ENCODE data around the gene MAP3K21. TPM values are rescaled to one million over a fixed set of nuclear protein-coding genes. Genes with fewer than 3 reads are reported as not detected.

MAP3K21 gene
- total RNA-seq, 1 experiment from 2014 or later, result not detected

DNA sequence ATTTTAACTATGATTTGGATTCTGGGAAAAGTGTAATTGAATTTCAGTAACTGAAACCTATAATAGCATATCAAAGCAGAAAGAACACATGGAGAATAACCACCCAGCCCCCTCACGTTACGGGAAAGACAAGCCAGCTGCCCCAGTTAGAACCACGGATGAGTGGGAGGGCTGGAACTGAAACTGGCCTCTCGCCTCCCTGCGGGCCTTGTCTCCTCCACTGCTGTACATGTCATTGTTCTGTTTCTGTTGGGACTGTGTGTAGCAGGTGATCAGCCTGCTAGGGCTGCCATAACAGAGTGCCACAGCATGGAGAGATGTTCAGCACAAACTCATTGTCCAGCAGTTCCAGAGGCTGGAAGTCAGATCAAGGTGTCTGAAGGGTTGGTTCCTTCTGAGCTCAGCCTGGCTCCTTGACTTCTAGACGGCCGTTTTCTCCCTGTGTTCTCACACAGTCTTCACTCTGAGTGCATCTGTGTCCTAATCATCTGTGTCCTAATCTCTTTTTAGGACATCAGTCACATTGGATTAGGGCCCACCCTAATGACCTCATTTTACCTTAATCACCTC lies 52.4 kb downstream of the MAP3K21 start:
- Histone ChIP-seq H3K4me3 (no peak overlapping the region), H3K9me3 (replicated peaks) (no peaks in the 10 kb centered on the region), H3K27ac (no peak overlapping the region), H3K36me3 (no peaks in the 10 kb centered on the region), H3K27me3 (no peaks in the 10 kb centered on the region; the same call in 1 of the 2 replicates), H3K4me1 (no peaks in the 10 kb centered on the region)
- DNase-seq, result no peak

DNA sequence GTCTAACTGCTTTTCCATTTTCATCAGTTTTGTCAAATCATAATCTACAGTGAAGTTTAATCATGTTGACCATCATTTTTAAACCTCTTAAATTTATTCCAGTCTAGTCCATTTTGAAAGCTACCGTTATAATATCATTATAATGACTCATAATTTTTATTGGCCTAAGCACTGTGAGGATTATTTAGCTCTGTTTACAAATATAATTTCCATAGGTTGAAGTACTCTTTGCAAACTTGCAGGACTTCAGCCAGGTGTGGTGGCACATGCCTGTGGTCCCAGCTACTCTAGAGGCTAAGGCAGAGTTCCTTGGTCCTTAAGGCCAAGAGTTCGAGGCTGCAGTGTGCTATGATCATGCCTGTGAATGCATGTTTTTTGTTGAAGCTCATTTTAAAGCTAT lies 54.3 kb downstream of the MAP3K21 start:
- Histone ChIP-seq H3K4me3 (no peak overlapping the region), H3K4me1 (no peaks in the 10 kb centered on the region), H3K27ac (no peak overlapping the region), H3K36me3 (no peaks in the 10 kb centered on the region), H3K27me3 (no peaks in the 10 kb centered on the region; the same call in 1 of the 2 replicates), H3K9me3 (replicated peaks) (no peaks in the 10 kb centered on the region)
- DNase-seq, result no peak

DNA sequence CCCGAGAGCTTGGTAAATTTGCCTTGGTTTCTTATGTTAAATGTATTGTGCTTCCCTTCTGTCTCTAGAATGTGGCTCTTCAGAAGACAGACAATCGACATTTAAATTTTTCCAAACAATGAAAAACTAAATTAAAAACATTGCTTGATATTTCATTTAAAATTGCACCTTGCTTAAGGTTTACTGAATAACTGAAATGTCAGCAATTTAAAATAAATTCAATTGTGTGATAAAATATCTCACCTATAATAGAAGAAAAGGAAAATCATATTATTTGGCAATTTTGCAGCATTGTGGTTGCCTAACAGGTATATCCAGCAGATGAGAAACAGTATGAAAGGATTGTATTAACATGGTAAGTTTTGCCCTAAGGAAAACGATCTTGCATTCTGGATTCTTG lies 56.5 kb downstream of the MAP3K21 start:
- no peak for DNase-seq
- Histone ChIP-seq H3K27ac (no peak overlapping the region), H3K27me3 (no peaks in the 10 kb centered on the region; the same call in 1 of the 2 replicates), H3K4me1 (no peaks in the 10 kb centered on the region; the same call in 1 of the 2 replicates), H3K36me3 (no peaks in the 10 kb centered on the region), H3K4me3 (no peak overlapping the region), H3K9me3 (replicated peaks) (no peaks in the 10 kb centered on the region)

DNA sequence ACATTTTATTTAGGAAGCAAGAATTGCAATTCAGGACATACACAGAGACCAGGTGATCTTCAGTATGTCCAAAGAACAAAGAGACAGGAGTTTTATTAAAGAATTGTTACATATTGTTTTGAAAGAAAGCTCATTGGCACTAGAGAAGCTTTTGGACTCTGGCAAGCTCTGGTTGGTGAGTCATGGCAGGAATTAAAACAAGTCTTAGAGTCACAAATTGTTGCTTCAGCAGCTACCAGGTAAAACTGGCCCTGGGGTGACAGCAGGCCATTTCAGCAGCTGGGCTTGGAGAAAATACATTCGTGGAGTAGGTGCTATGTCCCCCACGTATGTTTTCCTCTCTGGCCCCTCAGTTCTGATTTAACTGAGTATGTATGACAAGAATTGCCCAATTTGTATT lies 58.8 kb downstream of the MAP3K21 start:
- Histone ChIP-seq H3K4me3 (no peak overlapping the region), H3K27me3 (no peaks in the 10 kb centered on the region), H3K27ac (no peak overlapping the region), H3K36me3 (no peaks in the 10 kb centered on the region), H3K9me3 (replicated peaks) (no peaks in the 10 kb centered on the region), H3K4me1 (no peaks in the 10 kb centered on the region; the same call in 1 of the 2 replicates)
- DNase-seq, result no peak

DNA sequence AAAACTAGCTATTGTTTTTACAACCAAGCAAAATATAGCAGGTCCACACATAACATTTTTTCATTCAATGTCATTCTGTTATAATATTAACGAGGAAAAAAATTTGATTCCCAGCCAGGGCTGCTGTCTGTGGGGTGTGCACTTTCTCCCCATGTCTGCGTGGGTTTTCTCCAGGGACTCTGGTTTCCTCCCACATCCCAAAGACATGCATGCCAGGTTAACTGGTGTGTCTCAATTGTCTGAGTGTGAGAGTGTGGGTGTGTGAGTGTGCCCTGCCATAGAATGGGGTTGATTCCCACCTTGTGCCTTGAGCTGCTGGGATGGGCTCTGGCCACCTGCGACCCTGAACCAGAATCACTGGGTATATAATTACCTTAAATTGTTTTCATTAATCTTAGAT lies 60.1 kb downstream of the MAP3K21 start:
- Histone ChIP-seq H3K4me3 (no peak overlapping the region), H3K9me3 (replicated peaks) (no peaks in the 10 kb centered on the region), H3K27me3 (no peaks in the 10 kb centered on the region), H3K4me1 (no peaks in the 10 kb centered on the region; the same call in 1 of the 2 replicates), H3K36me3 (no peaks in the 10 kb centered on the region), H3K27ac (no peak overlapping the region)
- DNase-seq, result no peak

DNA sequence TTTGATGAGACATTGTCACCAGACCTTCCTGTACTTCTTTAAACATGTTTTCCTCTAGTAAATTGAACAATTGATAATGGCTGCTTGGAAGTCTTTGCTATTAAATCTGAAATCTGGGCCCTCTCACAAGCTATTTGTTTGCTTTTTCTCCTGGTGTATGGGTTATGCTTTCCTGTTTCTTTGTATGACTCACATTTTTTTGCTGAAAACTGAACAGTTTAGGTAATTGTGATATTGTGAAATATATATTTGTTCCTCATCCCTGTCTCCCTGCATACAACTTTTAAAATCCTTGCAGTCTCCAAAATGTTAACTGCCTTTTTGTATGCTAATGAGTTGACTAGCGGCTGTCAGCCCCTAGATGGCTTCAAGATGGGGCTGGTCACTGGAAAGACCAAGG lies 61.6 kb downstream of the MAP3K21 start:
- Histone ChIP-seq H3K4me1 (no peaks in the 10 kb centered on the region; the same call in 1 of the 2 replicates), H3K9me3 (replicated peaks) (no peaks in the 10 kb centered on the region), H3K27me3 (no peaks in the 10 kb centered on the region), H3K4me3 (no peak overlapping the region), H3K36me3 (no peaks in the 10 kb centered on the region), H3K27ac (no peak overlapping the region)
- DNase-seq, result no peak

DNA sequence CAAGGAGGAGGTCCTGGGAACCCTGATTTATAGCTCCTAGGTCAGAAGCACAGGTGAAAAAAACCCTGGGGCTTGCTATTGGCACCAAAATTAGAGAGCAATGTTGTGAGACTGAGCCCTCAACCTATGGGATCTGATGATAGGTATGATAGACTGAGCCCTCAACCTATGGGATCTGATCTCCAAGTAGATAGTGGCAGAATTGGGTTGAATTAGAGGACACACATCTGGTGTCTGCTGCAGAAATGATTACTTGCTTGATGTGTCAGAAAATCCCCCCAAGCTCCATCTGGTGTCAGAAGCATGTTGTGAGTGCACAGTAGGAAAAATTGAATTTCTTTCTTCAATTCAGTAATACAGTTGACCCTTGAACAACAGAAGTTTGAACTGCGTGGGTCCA lies 62.4 kb downstream of the MAP3K21 start:
- no peaks in the 10 kb centered on the region for H3K27me3 ChIP-seq
- H3K27ac ChIP-seq, result no peak overlapping the region
- no peak for DNase-seq
- no peak overlapping the region for H3K4me3 ChIP-seq
- H3K9me3 ChIP-seq (replicated peaks), result no peaks in the 10 kb centered on the region
- H3K36me3 ChIP-seq, result no peaks in the 10 kb centered on the region
- no peaks in the 10 kb centered on the region; the same call in 1 of the 2 replicates for H3K4me1 ChIP-seq

DNA sequence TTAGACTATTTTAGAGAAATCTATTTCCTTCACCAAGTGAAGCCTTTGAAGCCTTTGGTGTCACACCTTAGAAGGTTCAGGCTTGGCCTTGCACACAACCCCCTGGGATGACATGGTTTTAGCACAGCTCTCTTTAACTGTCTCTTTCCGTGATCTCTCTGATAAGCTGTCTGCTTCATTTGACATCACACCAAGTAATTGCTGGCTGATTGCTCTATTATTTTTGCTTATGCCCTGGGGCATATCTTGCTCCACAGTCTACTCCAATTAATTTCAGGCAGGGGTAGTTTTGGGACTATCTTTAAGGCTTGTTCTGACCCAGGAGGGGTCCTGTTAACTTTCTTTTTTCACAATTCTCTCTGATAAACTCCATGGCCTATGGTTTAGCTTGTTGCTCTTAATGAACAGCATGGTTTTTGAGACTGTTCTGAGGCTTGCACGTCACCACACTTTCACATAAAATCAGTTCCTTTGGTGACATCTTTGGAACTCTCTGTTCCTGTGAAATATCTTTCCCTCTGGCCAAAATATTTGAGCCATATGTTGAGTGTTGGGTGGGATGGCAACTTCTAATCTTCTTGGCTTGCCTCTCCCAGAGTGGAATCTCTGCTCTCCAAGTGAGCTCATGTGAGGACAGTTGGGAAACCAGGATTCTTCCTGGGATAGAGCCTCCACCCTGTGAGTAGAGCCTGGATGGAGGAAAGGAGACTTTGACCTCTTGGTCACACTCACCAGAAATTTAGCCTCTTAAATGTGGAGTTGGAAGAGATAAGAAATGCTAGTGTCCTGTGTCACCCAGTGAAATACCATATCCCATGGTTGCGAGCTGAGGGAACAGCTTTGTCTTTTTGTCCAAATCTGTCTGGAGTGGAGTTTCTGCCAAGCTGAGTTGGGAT lies 63.6 kb downstream of the MAP3K21 start:
- H3K36me3 ChIP-seq, result no peaks in the 10 kb centered on the region
- no peaks in the 10 kb centered on the region; the same call in 1 of the 2 replicates for H3K4me1 ChIP-seq
- H3K4me3 ChIP-seq, result no peak overlapping the region
- no peak for DNase-seq
- no peak overlapping the region for H3K27ac ChIP-seq
- H3K9me3 ChIP-seq (replicated peaks), result no peaks in the 10 kb centered on the region
- no peaks in the 10 kb centered on the region for H3K27me3 ChIP-seq

DNA sequence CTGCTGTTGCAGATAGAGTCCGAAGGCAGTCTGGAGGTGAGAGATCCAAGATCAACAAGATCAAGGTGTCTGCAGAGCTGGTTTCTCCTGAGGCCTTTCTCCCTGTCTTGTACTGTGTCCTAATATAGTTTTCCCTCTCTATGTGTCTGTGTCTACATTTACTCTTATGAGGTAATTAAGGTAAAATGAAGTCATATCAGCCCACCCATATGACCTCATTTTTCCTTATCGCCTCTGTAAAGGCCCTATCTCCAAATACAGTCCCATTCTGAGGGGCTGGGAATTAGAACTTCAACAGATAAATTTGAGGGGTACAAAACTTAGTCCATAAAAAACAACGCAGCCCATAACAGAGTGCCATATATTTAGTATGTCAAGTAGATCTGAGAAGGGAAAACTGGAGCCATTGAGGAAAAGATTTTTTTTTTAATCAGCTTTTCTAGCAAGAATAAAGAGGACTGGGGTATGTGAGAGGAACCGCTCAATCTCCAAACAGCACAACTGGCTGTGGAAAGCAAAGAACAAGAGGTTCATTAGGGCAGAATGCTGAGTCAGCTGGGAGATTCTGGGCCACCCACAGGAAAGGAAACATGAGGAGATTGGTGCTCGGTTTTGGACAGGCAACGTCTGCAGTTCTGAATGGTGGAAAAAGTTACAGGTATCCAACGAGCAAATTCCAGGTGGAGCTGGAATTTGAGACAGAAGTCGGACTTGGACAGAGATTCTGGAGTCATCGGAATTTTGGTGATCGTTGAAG lies 65.7 kb downstream of the MAP3K21 start:
- Histone ChIP-seq H3K4me1 (no peaks in the 10 kb centered on the region; the same call in 1 of the 2 replicates), H3K27ac (no peak overlapping the region), H3K4me3 (no peak overlapping the region), H3K27me3 (no peaks in the 10 kb centered on the region), H3K36me3 (no peaks in the 10 kb centered on the region), H3K9me3 (replicated peaks) (no peaks in the 10 kb centered on the region)
- DNase-seq, result no peak

DNA sequence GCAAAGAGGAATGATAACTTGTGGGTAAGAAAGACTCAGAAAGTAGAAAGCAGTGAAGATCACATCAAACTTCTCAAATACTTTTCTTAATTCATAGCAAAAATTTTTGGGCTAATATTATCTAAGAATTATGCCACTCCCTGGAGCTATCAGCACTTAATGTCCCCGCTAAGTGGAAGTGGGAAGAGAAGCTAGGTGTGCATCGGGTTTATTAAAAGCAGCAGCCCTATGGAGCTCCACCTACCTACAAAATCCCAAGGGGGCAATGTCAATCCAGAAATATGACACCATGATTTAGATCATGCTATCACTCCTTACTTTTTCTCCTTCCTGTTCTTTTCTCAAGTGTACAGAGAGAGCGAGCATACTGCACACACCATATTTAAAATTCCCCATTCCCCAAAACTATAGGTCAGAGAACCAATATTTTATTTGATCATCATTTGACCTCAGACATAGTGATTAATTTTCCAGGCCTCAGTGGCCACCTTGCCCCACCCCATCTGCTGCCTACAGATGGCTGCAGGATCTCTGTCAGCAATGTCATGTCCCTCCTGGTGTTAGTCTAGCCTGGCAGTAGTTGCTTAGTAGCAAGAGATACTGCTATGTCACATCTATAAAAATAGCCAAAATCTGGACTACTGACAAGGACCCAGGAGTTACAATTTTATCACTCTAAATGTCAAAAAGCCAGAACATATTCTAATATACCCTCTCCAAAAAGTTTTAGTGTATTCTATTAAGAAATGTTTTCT lies 66.6 kb downstream of the MAP3K21 start:
- Histone ChIP-seq H3K4me1 (no peaks in the 10 kb centered on the region), H3K9me3 (replicated peaks) (no peaks in the 10 kb centered on the region), H3K4me3 (no peak overlapping the region), H3K27ac (no peak overlapping the region), H3K36me3 (no peaks in the 10 kb centered on the region), H3K27me3 (no peaks in the 10 kb centered on the region; the same call in 1 of the 2 replicates)
- no peak for DNase-seq

DNA sequence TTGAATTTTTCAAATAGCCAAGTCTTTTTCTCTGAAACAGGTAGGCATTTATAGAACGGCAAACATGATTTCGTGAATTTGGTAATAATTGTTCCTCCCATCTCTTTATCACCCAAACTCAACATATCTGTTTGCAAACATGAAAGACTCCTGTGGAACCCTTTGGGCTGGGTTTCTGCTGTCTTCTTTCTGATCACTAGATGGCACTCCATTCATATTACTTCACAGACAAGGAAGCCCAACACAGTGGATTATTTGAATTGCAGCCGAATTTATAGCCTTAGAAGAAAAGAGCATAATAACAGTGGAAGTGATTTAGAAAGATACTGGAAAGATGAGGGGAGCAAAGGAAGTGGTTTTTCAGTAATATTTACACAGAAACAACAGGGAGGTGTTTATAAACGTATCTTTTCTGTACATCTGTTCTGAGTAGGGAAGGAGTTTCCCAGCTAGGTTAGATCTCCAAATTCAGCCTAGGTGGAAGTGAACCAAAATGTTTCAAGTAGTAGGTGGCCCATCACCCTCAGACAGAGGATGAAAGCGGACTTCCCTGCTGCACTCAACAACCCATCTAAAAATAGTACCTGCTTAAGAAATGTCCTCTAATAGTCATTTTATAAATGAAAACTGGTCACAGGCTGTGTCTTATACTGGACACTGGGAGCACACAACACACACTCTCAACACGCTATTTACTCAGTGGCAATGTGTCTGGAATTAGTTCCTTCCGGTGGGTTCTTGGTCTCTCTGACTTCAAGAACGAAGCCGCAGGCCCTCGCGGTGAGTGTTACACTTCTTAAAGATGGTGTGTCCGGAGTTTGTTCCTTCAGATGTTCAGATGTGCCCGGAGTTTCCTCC lies 67.6 kb downstream of the MAP3K21 start:
- Histone ChIP-seq H3K4me3 (no peak overlapping the region), H3K27ac (no peak overlapping the region), H3K27me3 (no peaks in the 10 kb centered on the region; the same call in 1 of the 2 replicates), H3K36me3 (no peaks in the 10 kb centered on the region), H3K4me1 (no peaks in the 10 kb centered on the region), H3K9me3 (replicated peaks) (no peaks in the 10 kb centered on the region)
- peak in 1 of 2 experiments; percentile 58 for DNase-seq

DNA sequence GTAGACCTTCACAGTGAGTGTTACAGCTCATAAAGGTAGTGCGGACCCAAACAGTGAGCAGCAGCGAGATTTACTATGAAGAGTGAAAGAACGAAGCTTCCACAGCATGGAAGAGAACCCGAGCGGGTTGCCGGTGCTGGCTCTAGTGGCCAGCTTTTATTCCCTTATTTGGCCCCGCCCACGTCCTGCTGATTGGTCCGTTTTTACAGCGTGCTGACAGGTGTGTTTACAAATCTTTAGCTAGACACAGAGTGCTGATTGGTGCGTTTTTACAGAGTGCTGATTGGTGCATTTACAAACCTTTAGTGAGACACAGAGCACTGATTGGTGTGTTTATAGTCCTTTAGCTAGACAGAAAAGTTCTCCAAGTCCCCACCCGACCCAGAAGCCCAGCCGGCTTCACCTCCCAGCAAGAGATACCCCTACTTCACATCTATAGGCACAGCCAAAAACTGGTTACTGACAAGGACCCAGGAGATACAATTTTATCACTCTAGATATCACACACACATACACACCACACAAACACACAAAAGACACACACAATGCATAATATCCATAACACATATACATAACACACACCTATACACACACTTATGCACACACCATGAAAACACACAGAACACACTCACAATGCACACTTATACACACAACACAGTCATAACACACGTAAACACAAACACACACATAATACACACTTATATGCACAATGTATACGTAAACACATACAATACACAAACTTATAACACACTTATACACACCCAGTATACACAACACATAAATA lies 68.5 kb downstream of the MAP3K21 start:
- Histone ChIP-seq H3K4me1 (no peaks in the 10 kb centered on the region), H3K9me3 (replicated peaks) (no peaks in the 10 kb centered on the region), H3K27me3 (no peaks in the 10 kb centered on the region; the same call in 1 of the 2 replicates), H3K27ac (no peak overlapping the region), H3K4me3 (no peak overlapping the region), H3K36me3 (no peaks in the 10 kb centered on the region)
- no peak for DNase-seq

DNA sequence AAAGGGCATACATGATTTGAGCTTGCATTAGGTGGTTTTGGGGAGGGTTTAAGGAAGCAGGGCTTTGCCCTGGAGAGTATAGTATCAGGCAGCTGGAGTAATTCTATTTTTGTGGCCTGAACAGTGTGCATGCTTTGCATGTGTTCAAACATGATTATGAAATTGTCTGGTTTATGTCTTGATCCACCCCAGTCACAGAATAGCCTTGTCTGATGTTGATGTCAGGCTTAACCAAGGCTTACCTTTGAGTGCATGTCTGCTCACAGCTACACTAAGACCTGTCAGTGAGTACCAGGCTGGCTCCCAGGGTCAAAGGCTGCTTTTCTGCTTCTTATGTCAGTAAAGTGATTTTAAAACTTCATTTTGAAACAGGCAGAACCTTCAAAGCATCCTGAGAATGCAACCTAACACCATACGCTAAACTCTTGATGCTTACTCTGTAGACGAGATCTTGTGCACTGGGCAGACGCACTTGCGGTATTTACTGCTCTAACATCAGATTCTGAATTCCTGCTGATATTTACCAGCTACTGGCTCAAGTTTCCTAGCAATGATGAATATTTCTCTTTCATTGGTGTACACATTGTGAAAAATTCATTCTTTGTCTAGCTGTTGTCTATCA lies 78.9 kb downstream of the MAP3K21 start:
- no peaks in the 10 kb centered on the region for H3K9me3 ChIP-seq (replicated peaks)
- no peak overlapping the region for H3K4me3 ChIP-seq
- no peak overlapping the region for H3K27ac ChIP-seq
- no peak for DNase-seq
- no peaks in the 10 kb centered on the region for H3K36me3 ChIP-seq
- H3K27me3 ChIP-seq, result no peaks in the 10 kb centered on the region
- H3K4me1 ChIP-seq, result no peaks in the 10 kb centered on the region

Data from SJCRH30 (cell line).